MV-4-11 (cell line): Measurements from ENCODE around the gene CTXND1.
A peak's percentile ranks its signal among the peaks of the same experiment; 100 is the strongest.

ENCODE experiments used
- DNase-seq: peaks from one replicate; lab custom pipeline; 2025; lab: John Stamatoyannopoulos, UW

CTXND1 gene

DNA sequence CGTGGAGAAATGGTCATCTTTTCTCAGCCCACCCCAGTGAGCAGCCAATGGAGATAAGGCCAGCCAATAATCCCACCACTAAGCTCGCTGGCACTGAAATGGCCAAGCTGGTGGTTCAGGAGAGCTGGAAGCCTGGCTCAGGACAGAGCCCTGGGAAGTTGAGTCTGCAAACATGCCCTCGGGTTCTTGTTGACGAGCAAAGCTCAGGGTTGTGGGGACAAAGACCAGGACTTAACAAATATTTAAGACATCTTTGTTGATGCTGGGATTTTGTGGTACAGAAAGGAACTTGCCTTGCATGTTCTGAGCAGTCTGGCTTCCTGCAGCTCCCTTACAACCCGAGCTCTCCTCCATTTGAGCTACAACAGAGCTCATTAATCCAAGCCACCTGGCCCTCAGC is 94.8 kb downstream of the CTXND1 start:
- no peak for DNase-seq

DNA sequence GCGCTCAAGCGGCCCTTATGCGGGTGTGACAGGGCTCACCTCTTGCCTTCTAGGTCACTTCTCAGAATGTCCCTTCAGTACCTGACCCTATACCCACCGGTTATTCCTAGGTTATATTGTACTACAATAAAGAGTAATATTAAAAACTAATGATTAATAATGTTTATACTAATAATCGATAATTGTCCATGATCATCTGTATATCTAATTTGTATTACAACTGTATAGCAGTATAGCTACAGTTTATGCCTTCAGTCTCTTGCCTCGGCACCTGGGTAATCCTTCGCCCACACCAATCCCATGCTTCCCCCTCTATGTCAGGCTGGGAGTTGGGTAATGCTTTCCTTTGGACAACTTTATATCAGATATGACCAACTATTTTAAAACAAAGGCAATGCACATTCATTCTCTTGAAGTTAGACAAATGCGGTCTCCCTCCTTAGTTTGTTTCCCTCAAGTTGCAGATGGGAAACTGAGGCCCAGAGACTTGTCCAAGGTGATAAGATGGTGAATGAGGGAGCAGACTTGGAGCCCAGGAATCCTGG is 95.8 kb downstream of the CTXND1 start:
- no peak for DNase-seq

DNA sequence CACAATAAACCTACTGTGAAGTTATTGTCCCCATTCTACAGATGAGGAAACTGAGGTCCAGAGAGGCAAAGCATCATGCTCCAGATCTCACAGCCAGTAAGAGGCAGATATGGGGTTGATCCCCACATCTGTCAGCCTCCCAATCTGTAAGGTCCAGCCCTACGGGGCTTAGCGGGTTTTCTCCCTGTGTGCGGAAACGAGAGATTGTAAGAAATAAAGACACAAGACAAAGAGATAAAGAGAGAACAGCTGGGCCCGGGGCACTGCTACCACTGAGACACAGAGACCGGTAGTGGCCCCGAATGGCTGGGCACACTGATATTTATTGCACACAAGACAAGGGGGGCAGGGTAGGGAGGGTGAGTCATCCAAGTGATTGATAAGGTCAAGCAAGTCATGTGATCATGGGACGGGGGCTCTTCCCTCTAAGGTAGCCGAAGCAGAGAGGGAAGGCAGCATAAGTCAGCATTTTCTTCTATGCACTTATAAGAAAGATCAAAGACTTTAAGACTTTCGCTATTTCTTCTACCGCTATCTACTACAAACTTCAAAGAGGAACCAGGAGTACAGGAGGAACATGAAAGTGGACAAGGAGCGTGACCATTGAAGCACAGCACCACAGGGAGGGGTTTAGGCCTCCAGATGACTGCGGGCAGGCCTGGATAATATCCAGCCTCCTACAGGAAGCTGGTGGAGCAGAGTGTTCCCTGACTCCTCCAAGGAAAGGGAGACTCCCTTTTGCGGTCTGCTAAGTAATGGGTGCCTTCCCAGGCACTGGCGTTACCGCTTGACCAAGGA is 96.4 kb downstream of the CTXND1 start:
- peak; percentile 81 for DNase-seq

- DNase-seq, result no peak
These were observed 97.0 kb downstream of the CTXND1 start for GRCh38 chr15:80155001-80155377.

GRCh38 chr15:80154336-80154735 is 97.7 kb downstream of the CTXND1 start:
- DNase-seq, result no peak

DNA sequence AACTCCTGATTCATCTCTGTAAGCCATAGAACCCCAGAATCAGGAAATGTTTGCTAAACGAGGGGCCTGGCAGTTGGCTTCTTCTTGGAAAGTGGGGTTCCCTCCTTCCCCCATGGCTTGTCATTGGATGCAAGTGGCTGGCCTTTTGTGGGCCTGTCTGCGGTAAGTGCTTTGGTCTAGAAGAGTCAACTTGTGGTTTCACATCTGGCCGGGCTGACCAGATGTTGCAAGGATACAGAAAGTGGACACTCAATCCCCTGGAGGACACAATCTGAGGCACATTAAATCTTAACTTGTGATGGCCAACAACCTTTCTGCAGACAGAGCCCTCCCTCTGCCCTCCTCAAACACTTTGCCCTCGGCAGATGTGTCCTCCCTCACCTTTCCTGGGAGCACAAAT is 98.1 kb downstream of the CTXND1 start:
- peak; percentile 48 for DNase-seq

DNA sequence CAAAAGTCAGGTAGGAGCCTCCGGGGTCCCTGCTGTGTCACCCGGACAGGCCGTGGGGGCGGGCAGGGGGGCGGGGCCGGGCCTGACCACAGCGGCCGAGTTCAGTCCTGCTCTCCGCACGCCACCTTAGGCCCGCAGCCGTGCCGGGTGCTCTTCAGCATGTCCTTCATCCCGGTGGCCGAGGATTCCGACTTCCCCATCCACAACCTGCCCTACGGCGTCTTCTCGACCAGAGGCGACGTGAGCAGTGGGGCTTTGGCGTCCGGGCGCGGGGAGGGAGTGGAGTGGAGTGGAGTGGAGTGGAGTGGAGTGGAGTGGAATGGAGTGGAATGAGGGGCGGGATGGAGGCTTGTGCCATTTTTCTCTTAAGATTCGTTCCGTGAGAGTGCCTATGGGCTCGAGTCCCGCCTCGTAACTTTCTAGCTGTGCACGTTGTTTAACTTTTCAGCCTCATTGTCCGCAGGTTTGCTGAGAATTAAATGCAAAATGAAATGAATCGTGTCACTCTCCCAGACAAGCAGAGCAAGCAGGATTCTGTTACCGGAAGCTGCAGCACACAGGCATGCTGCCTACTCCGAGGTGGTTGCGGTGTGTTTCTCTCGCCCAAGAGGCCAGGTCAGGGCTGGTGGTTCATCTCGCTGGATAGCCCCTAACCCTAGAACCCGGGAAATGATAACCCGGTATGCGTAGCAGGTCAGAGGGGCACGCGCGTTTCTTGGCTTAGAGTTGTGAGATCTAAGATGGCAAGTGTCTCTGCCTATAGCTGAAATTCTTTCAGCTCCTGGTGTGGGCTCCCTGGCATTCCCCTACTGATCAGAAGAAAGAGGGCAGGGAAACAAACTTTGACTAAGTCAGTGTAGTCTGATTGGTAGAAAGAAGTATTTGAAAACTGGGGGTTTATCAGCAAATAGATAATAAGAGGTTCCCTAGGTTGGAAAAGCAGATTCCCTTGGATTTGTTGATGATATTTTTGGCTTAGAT is 98.8 kb downstream of the CTXND1 start, which contains the start of gene FAH:
Gene FAH, plus strand, starts transcription at position 104 of the 981 bp plus-strand sequence. Its CDS starts 56 bp downstream, at position 160.
- DNase-seq, result peak; percentile 65

DNA sequence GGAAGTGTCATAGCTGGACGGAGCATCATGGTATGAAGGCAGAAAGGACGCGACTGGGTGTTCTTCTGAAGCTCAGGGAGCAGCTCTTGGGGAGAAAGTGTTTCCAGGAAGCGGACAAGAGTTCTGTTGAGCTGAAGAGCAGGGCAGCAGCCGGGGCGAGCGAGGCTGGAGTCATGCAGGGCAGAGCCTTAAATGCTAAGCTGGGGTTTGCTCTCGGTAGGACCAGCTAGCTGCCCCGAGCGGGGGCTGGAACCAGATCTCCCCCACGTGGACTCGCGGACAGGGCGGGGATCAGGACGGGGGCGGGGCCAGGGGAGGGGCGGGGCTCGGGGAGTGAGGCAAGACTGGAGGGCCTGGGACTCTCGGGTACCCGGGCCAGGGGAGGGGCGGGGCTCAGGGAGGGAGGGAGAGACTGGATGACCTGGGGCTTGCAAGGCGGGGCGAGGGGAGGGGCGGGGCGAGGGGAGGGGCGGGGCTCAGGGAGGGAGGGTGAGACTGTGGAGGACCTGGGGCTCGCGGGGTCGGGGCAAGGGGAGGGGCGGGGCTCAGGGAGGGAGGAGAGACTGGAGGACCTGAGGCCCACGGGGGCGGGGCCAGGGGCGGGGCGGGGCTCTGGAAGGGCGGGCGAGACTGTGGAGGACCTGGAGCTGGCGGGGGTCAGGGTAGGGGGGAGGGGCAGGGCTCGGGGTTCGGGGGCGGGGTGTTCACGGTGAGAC is 99.7 kb downstream of the CTXND1 start:
- DNase-seq, result peak; percentile 80

- DNase-seq, result no peak
These were observed 100.4 kb downstream of the CTXND1 start for GRCh38 chr15:80151576-80151975.

GRCh38 chr15:80151148-80151547 is 100.9 kb downstream of the CTXND1 start:
- DNase-seq, result no peak
